Measurements from ENCODE around the gene GTSF1L. TPM values are rescaled to one million over a fixed set of nuclear protein-coding genes. Genes with fewer than 3 reads are reported as not detected.

Gene GTSF1L
- total RNA-seq, 4 donors from 2014 or later = not detected

DNA sequence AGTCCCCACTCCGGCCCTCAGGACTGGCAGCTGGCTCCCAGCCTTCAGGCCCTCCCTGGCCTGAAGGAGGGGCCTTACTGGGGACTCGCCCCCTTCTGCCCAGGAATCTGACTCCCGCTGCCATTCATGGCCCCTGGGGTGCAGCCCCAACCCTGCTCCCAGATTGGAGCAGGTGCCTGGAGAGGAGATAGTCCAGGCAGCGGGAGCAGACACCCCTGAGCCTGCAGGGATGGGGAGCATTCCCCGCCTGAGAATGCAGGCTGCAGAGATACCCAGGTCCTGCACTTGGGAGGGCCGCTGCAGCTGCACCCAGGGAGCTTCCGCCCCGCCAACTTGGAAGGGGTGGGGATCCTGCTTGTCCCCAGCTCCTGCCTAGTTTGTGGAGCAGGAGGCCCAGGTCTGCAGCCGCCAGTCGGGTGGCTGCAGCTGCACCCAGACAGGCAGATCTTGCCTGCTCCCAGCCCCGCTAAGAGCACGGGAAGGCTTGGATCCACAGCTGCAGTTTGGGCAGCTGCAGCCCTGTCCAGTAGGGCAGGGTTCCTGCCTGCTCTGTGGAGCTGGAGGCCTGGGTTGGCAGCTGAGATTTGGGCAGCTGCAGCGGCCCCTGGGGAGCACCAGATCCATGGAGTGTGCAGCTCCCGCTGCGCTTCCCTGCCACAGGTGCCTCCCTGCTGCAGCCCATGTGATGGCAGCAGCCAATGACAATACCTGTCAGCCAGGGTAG is 5.2 kb downstream of the GTSF1L start:
- WGBS = 62% methylated on average over 3 of the region's 15 CpGs
- H3K27me3 ChIP-seq = no peaks in the 10 kb centered on the region
- no peak for DNase-seq (ENCODE audit: low spot score in 2 of 2)
- TF ChIP-seq, protein P1, sequence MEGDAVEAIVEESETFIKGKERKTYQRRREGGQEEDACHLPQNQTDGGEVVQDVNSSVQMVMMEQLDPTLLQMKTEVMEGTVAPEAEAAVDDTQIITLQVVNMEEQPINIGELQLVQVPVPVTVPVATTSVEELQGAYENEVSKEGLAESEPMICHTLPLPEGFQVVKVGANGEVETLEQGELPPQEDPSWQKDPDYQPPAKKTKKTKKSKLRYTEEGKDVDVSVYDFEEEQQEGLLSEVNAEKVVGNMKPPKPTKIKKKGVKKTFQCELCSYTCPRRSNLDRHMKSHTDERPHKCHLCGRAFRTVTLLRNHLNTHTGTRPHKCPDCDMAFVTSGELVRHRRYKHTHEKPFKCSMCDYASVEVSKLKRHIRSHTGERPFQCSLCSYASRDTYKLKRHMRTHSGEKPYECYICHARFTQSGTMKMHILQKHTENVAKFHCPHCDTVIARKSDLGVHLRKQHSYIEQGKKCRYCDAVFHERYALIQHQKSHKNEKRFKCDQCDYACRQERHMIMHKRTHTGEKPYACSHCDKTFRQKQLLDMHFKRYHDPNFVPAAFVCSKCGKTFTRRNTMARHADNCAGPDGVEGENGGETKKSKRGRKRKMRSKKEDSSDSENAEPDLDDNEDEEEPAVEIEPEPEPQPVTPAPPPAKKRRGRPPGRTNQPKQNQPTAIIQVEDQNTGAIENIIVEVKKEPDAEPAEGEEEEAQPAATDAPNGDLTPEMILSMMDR (IDR thresholded peaks at IDR 0.05) = no peak
- TF ChIP-seq EP300 (IDR thresholded peaks at IDR 0.05) (no peak), POLR2A (IDR thresholded peaks at IDR 0.05) (no peak), POLR2AphosphoS5 (IDR thresholded peaks at IDR 0.05) (no peak)
- H3K9me3 ChIP-seq = no peaks in the 10 kb centered on the region
- no peaks in the 10 kb centered on the region for H3K36me3 ChIP-seq
- no peak overlapping the region for H3K27ac ChIP-seq
- no peak overlapping the region for H3K4me3 ChIP-seq
- H3K4me1 ChIP-seq = peaks cover 8% of the 10 kb centered on the region

DNA sequence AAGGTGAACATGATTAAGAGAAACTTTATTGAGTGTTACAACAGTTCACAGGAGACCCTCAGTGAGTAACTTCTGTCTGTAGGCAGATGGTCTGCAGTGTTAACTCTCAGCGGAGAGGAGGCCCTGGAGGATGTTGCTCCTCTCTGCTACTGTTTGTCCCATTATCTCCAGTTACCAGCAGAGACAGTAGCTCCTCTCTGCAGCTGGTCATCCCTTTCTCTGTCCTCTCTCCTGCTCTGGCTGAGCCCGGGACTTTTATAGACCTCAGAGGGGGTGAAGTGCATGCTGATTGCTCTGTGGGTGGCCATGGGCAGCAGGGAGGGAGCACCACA is 5.7 kb downstream of the GTSF1L start:
- Histone ChIP-seq H3K4me3 (no peak overlapping the region), H3K4me1 (peaks cover 8% of the 10 kb centered on the region), H3K27ac (no peak overlapping the region), H3K9me3 (no peaks in the 10 kb centered on the region), H3K27me3 (no peaks in the 10 kb centered on the region), H3K36me3 (no peaks in the 10 kb centered on the region)
- no peak for DNase-seq (ENCODE audit: low spot score in 2 of 2)
- TF ChIP-seq, protein P1 (IDR thresholded peaks at IDR 0.05) = no peak
- no peak for TF ChIP-seq POLR2A (IDR thresholded peaks at IDR 0.05)
- TF ChIP-seq EP300 (IDR thresholded peaks at IDR 0.05) = no peak
- no peak for TF ChIP-seq POLR2AphosphoS5 (IDR thresholded peaks at IDR 0.05)
- WGBS = 13% methylated on average over 1 of the region's 2 CpGs

DNA sequence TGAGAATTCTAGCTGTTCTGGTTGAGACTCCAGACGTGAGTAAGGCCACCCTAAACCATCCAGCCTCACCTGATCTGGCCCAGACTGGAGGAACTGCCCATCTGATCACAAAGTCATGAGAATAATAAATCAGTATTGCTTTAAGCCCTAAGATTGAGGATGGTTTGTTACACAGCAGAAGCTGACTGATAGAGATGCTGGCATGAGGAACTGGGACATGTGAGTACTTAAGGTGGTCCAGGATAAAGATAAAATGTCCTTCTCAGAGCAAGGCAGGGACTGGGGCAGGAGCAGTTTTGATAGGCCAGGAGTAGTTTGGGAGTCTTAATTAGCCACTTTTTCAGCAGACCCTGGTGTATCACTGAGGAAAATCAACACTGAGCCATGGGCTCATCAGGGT is 6.8 kb downstream of the GTSF1L start:
- TF ChIP-seq, protein P1 (IDR thresholded peaks at IDR 0.05) = no peak
- TF ChIP-seq POLR2AphosphoS5 (IDR thresholded peaks at IDR 0.05) = no peak
- no peak for TF ChIP-seq EP300 (IDR thresholded peaks at IDR 0.05)
- Histone ChIP-seq H3K27ac (no peak overlapping the region), H3K9me3 (no peaks in the 10 kb centered on the region), H3K4me1 (peaks cover 8% of the 10 kb centered on the region), H3K27me3 (no peaks in the 10 kb centered on the region), H3K4me3 (no peak overlapping the region), H3K36me3 (no peaks in the 10 kb centered on the region)
- no peak for DNase-seq (ENCODE audit: low spot score in 2 of 2)
- 70% methylated on average over 1 of the region's 1 CpG for WGBS

DNA sequence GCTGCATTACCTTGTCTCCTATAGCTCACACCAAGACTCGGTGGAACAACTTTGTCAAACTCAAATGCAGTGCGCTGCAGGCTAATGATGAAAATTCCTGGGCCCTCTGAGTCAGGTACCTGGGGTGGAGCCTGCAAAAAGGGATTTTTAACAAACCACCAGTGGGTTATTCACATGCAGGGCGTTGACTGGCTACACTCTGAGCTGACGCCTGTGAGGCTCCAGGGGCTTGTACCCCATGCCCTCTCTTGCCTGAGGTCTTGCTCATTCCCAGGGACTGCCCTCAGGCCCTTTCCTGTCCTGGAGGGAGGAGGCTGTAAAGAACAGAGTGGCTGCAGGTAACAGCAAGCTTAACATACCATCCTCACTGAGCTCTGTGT is 9.2 kb downstream of the GTSF1L start:
- no peak overlapping the region for H3K4me3 ChIP-seq
- no peaks in the 10 kb centered on the region for H3K36me3 ChIP-seq
- no peak for DNase-seq (ENCODE audit: low spot score in 2 of 2)
- WGBS = 79% methylated on average over 2 of the region's 4 CpGs
- H3K9me3 ChIP-seq = no peaks in the 10 kb centered on the region
- TF ChIP-seq POLR2A (IDR thresholded peaks at IDR 0.05) = no peak
- TF ChIP-seq EP300 (IDR thresholded peaks at IDR 0.05) = no peak
- TF ChIP-seq, protein P1 (IDR thresholded peaks at IDR 0.05) = no peak
- TF ChIP-seq POLR2AphosphoS5 (IDR thresholded peaks at IDR 0.05) = no peak
- no peaks in the 10 kb centered on the region for H3K27me3 ChIP-seq
- H3K27ac ChIP-seq = no peak overlapping the region
- peaks cover 8% of the 10 kb centered on the region for H3K4me1 ChIP-seq

DNA sequence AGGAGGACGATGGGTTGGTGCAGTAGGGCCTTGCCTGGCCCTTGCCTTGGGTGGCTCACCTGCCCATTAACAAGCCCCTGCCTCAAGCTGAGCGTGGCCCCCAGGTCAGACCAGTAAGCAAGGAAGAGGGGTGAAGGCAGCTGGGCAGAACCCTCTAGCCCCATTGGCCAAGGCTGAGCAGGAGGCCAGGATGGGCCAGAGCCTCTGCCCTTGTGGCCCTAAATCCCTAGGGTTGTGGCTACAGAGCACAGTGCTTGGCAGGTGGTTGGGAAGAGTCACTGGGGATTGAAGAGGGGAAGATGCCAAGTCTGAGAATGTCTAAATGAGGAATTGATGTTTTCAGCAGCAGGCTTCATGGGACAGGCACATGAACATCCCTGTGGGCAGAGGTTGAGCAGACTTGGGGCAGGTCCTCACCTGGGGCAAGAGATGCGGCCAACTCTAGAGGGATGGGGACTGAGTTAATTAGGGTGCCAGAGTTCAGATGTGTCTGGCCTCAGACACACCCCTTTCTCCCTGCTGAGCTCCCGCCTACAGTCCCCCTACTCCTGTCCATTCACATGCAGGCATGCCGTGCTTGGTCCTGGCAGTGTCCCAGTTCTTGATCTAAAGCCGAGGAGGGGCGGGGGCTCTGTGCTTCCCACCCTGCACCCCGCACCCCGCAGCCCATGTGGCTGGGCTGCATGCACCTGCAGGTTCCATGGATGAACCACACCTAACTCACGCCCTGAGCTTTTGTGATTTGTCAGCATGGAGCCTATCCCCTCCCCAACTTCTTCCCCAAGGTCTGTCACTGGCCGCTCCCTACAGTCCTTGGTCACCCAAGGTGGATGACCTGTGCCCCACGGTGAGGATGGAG is 9.8 kb downstream of the GTSF1L start:
- Histone ChIP-seq H3K9me3 (no peaks in the 10 kb centered on the region), H3K4me3 (no peak overlapping the region), H3K4me1 (peaks cover 7% of the 10 kb centered on the region), H3K27ac (no peak overlapping the region), H3K27me3 (no peaks in the 10 kb centered on the region), H3K36me3 (no peaks in the 10 kb centered on the region)
- no peak for TF ChIP-seq POLR2AphosphoS5 (IDR thresholded peaks at IDR 0.05)
- no peak for TF ChIP-seq POLR2A (IDR thresholded peaks at IDR 0.05)
- TF ChIP-seq, protein P1 (IDR thresholded peaks at IDR 0.05) = no peak
- no peak for TF ChIP-seq EP300 (IDR thresholded peaks at IDR 0.05)
- 69% methylated on average over 9 of the region's 12 CpGs for WGBS
- no peak for DNase-seq (ENCODE audit: low spot score in 2 of 2)
